Mesothelial cell of epicardium (in vitro differentiated cells): ENCODE results near the gene C16orf82. TPM values are rescaled to one million over a fixed set of nuclear protein-coding genes. Genes with fewer than 3 reads are reported as not detected.
"Not testable (repeated sequence)": the region's sequence is repeated elsewhere in the genome, so short reads cannot be mapped to it uniquely, and the experiment has no call there.

Experiments
- DNase-seq, 2 experiments: peaks; one replicate each; pipeline ENCODE4 v3.0.0; 2021; ENCODE audit warnings: low spot score in 2 of 2; ENCODE audit not compliant: unreplicated experiment in 2 of 2
- H3K27ac Mint-ChIP-seq: 2 replicates; pipeline ENCODE4 v1.8.0; 2021; ENCODE audit warnings: mixed read lengths
- H3K27me3 Mint-ChIP-seq: 2 replicates; pipeline ENCODE4 v1.8.0; 2021; ENCODE audit warnings: low read depth, mixed read lengths
- H3K36me3 Mint-ChIP-seq: 2 replicates; pipeline ENCODE4 v1.8.0; 2021; ENCODE audit warnings: mixed read lengths
- H3K4me1 Mint-ChIP-seq: 2 replicates; pipeline ENCODE4 v1.8.0; 2021; ENCODE audit warnings: mixed read lengths
- H3K4me3 Mint-ChIP-seq: 2 replicates; pipeline ENCODE4 v1.8.0; 2021; ENCODE audit warnings: mild to moderate bottlenecking, moderate library complexity, mixed read lengths
- H3K9me3 Mint-ChIP-seq: 2 replicates; pipeline ENCODE4 v1.8.0; 2021; ENCODE audit warnings: mixed read lengths
- total RNA-seq: library from RNA; stranded (reverse); gene quantifications from 3 replicates; pipeline ENCODE4 v1.2.1, GENCODE V29; 2021
- TF ChIP-seq, protein P1 (sequence below): fragments of 200-600 bp; sonication (generic); IDR thresholded peaks from one replicate; pipeline ENCODE4 v1.5.0; 2021; ENCODE audit warnings: antibody characterized with exemption; ENCODE audit not compliant: unreplicated experiment

The C16orf82 gene
- total RNA-seq, 1 donor from 2014 or later, result not detected

DNA sequence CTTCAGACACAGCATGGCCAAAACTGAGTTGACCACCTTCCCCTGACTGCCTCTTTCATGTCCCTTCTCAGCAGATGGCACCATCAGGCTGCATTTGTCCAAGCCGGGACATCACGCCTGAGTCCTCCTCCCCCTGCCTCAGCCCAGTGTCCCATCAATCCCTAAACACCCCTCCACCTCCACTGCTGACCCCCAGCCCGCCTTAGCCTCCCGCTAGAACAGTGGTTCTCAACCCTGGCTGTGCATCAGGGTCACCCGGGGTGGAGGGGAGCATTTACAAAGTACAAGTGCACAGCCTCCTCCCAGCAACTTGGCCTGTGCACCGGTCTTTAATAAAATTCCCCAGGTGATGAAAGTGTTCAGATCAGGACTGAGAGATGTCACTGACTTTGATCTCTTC, 4.0 kb downstream of the C16orf82 start:
- H3K4me3 Mint-ChIP-seq, result no peak overlapping the region
- H3K4me1 Mint-ChIP-seq, result no peaks in the 10 kb centered on the region
- TF ChIP-seq, protein P1, sequence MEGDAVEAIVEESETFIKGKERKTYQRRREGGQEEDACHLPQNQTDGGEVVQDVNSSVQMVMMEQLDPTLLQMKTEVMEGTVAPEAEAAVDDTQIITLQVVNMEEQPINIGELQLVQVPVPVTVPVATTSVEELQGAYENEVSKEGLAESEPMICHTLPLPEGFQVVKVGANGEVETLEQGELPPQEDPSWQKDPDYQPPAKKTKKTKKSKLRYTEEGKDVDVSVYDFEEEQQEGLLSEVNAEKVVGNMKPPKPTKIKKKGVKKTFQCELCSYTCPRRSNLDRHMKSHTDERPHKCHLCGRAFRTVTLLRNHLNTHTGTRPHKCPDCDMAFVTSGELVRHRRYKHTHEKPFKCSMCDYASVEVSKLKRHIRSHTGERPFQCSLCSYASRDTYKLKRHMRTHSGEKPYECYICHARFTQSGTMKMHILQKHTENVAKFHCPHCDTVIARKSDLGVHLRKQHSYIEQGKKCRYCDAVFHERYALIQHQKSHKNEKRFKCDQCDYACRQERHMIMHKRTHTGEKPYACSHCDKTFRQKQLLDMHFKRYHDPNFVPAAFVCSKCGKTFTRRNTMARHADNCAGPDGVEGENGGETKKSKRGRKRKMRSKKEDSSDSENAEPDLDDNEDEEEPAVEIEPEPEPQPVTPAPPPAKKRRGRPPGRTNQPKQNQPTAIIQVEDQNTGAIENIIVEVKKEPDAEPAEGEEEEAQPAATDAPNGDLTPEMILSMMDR, result no peak
- peaks cover 40% of the 10 kb centered on the region for H3K27me3 Mint-ChIP-seq
- no peak for DNase-seq
- peaks cover under 1% of the 10 kb centered on the region for H3K9me3 Mint-ChIP-seq
- no peak overlapping the region for H3K27ac Mint-ChIP-seq
- no peaks in the 10 kb centered on the region for H3K36me3 Mint-ChIP-seq

DNA sequence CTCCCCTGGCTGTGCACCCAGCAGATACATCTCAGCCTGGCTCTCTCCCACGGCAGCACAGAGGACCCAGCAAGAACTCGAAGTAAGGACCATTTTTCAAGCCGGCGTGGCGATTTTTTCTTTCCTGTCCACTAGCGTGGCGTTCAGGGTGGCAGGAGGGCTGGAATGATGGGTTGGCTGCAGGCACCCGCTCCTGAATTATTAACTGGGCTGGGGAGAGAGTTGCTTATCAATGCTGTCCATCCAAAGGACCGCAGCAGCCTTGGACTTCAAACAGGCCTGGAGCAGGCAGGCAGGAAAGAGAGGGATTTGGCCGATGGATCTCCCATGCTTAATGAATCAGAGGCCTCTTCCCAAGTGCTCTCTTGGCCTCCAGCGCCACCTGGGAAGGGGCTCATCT, 7.0 kb downstream of the C16orf82 start:
- H3K27me3 Mint-ChIP-seq, result peaks cover 37% of the 10 kb centered on the region
- TF ChIP-seq, protein P1, result no peak
- H3K4me3 Mint-ChIP-seq, result no peak overlapping the region
- H3K27ac Mint-ChIP-seq, result no peak overlapping the region
- H3K4me1 Mint-ChIP-seq, result no peaks in the 10 kb centered on the region
- H3K36me3 Mint-ChIP-seq, result no peaks in the 10 kb centered on the region
- peaks cover 7% of the 10 kb centered on the region for H3K9me3 Mint-ChIP-seq
- DNase-seq, result no peak

DNA sequence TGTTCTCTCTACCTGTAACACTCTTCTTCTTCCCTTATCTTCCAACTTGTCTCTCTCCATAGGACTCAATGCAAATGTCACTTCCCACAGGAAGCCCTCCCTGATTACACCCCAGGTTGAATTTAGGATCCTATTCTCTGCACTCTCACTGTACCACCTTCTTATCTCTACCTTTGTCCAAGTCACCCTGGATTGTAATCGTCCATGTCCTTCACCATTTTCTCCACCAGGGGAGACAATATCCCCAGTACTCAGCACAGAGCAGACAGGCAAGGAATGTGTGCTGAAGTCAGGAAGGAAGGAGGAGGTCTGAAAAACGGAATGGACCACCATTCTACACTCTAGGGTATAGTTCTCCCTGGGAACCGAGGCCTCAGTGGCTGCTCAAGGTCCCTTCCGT, 14.2 kb downstream of the C16orf82 start:
- Mint-ChIP-seq H3K27me3 (peaks cover 45% of the 10 kb centered on the region), H3K9me3 (peaks cover 5% of the 10 kb centered on the region), H3K27ac (no peak overlapping the region), H3K4me1 (no peaks in the 10 kb centered on the region), H3K4me3 (no peak overlapping the region), H3K36me3 (no peaks in the 10 kb centered on the region)
- TF ChIP-seq, protein P1, result peak; percentile 58
- DNase-seq, result no peak

DNA sequence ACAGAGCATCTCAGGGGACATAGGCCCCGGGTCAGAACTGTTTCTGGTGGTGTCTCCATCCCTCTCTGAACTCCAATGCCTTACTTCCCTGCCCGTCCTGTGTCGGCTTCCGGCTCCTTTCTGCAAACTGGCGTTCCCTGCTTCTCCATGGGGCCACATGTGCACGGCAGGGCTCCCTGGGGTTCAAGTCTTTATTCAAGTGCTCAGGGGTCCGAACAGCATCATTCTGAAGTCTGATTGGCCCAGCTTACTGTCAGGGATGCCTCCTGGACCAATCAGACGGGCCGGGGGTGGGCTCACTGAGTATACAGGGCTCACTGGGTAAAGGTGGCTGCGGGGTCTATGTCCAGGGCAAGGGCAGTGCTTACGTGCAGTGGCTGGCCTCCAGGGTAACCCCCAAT, 17.1 kb downstream of the C16orf82 start:
- Mint-ChIP-seq H3K9me3 (no peaks in the 10 kb centered on the region), H3K4me3 (no peak overlapping the region), H3K36me3 (no peaks in the 10 kb centered on the region), H3K27me3 (peaks cover 36% of the 10 kb centered on the region), H3K4me1 (no peaks in the 10 kb centered on the region), H3K27ac (no peak overlapping the region)
- TF ChIP-seq, protein P1, result no peak
- DNase-seq, result no peak

DNA sequence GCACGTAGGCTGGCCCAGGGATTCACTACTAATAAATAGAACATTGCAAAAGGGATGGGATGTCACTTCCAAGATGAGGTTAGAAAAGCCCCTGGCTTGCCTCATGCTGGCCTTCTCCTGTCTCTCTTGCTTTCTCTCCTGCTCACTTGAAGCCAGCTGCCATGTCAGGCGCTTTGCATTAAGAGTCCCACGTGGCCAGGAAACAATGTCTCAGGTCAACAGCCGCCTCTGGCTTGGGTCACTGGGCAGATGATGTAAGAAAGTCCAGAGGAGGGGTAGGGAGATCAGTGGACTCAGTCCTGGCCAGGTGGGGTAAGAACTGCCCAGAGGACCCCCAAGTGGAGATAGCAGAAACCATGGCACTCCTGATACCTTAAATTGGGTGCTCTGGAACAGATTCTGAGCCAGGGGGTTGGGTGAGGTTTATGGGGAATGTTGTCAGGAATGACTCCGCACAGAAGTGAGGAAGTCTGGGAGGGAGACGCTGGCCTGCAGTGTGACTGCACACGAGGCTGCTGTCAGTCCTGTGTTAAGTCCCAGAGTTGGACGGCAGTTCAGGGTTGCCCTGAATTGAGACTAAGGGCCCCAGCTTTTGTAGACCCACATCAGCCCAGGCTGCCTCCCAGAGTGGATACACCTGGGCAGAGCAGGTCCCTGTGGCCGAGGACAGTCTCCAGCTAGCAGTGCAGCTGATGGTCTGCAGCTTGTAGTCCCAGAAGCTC, 17.7 kb downstream of the C16orf82 start:
- TF ChIP-seq, protein P1, result no peak
- Mint-ChIP-seq H3K9me3 (no peaks in the 10 kb centered on the region), H3K27ac (no peak overlapping the region)

DNA sequence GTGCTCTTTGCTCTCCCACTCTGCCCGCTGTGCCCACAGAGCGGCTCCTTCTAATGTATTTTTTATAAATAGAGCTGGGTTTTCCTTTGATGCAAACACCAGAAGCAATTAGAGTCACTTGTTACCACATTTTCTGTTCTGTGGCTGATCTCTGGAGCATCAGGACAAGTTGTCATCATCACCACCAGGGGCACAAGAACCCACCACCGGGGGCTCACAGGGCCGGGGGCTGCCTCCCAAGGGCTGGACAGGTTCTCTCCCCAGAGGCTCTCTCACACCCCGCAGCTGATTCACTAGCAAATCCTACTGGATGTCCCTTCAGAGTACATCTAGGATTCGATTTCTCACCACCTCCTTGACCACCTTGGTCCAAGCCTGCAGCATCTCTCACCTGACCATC, 18.5 kb downstream of the C16orf82 start:
- Mint-ChIP-seq H3K27me3 (peaks cover 35% of the 10 kb centered on the region), H3K36me3 (no peaks in the 10 kb centered on the region), H3K4me3 (no peak overlapping the region), H3K4me1 (no peaks in the 10 kb centered on the region), H3K27ac (no peak overlapping the region), H3K9me3 (no peaks in the 10 kb centered on the region)
- TF ChIP-seq, protein P1, result no peak
- no peak for DNase-seq

More for the DNA sequence above, 17.7 kb downstream of the C16orf82 start:
- peaks cover 35% of the 10 kb centered on the region for H3K27me3 Mint-ChIP-seq
- H3K4me1 Mint-ChIP-seq, result no peaks in the 10 kb centered on the region
- DNase-seq, result no peak
- H3K36me3 Mint-ChIP-seq, result no peaks in the 10 kb centered on the region
- H3K4me3 Mint-ChIP-seq, result no peak overlapping the region

DNA sequence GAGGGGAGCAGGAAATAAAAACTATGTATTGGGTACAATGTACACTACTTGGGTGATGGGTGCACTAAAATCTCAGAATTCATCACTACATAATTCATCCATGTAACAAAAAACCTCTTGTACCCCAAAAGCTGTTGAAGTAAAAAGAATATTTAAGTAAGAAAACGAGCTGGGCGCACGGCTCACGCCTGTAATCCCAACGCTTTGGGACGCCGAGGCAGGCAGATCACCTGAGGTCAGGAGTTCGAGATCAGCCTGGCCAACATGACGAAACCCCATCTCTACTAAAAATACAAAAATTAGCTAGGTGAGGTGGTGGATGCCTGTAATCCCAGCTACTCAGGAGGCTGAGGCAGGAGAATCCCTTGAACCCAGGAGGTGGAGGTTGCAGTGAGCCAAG, 19.3 kb downstream of the C16orf82 start:
- not testable (repeated sequence) for H3K4me1 Mint-ChIP-seq, H3K27ac Mint-ChIP-seq, H3K9me3 Mint-ChIP-seq, H3K36me3 Mint-ChIP-seq, DNase-seq, H3K4me3 Mint-ChIP-seq
- H3K27me3 Mint-ChIP-seq, result peaks cover 40% of the 10 kb centered on the region
